Endothelial cell of umbilical vein (primary cell): ENCODE results near the gene KLC4. TPM values are rescaled to one million over a fixed set of nuclear protein-coding genes. Genes with fewer than 3 reads are reported as not detected.

ENCODE experiments used
- BruUV-seq: library from RNA; stranded (reverse); fragments of 400-500 nt; replicated peaks from 2 replicates; lab custom pipeline; 2021; lab: Mats Ljungman, UMichigan
- CTCF ChIA-PET: fragments of 300-600, 350-600 bp; sonication (Branson Sonifier 250); formaldehyde crosslinking; loops from one replicate; lab custom pipeline; 2021; ENCODE audit warnings: antibody characterized with exemption, inconsistent platforms; lab: Charles Lee
- POLR2A ChIA-PET: fragments of 300-600, 350-600 bp; sonication (Branson Sonifier 250); formaldehyde crosslinking; loops from one replicate; lab custom pipeline; 2021; ENCODE audit warnings: antibody characterized with exemption, inconsistent platforms; lab: Charles Lee
- DNase-seq: peaks from one replicate; pipeline ENCODE4 v3.0.0-alpha.2; 2011; ENCODE audit warnings: low read depth, low spot score
- FAIRE-seq: peaks from 2 replicates; lab custom pipeline; 2011; peaks lifted over from hg19 to GRCh38; lab: Jason Lieb, UNC
- H2AFZ ChIP-seq: 2 replicates; pipeline ENCODE4 v1.6.0; 2012; ENCODE audit warnings: low read depth, low read length, control low read depth, inconsistent platforms
- H3K27ac ChIP-seq: 2 replicates; pipeline ENCODE4 v1.5.1; 2011; ENCODE audit warnings: low read depth, mild to moderate bottlenecking, control low read depth, low read length, moderate library complexity; ENCODE audit not compliant: insufficient read depth
- H3K27me3 ChIP-seq, 2 experiments: 2 replicates each; pipeline versions ENCODE4 v1.6.0 to v1.6.1; 2011; ENCODE audit warnings: low read length in 2 of 2, mixed read lengths in 1 of 2; ENCODE audit not compliant: control insufficient read depth in 2 of 2, insufficient read depth in 2 of 2
- H3K36me3 ChIP-seq, 2 experiments: 2 replicates in 1 of 2; 3 replicates in 1 of 2; pipeline ENCODE4 v1.5.1; 2011; ENCODE audit warnings: low read length in 2 of 2, mild to moderate bottlenecking in 1 of 2, moderate library complexity in 1 of 2; ENCODE audit not compliant: control insufficient read depth in 2 of 2, insufficient read depth in 2 of 2; ENCODE audit errors: extremely low read depth in 1 of 2
- H3K4me1 ChIP-seq: 3 replicates; pipeline ENCODE4 v1.5.1; 2011; ENCODE audit warnings: mild to moderate bottlenecking, low read length; ENCODE audit not compliant: control insufficient read depth, insufficient read depth; ENCODE audit errors: extremely low read depth
- H3K4me2 ChIP-seq: 2 replicates; pipeline ENCODE4 v1.6.1; 2011; ENCODE audit warnings: low read length, control low read depth, mixed read lengths; ENCODE audit not compliant: insufficient read depth
- H3K4me3 ChIP-seq, 3 experiments: fragments of 200-600 bp in 1 of 3; sonication (generic), shearing (Covaris generic) in 1 of 3; replicated peaks in 1 of 3; 2 replicates each; pipeline ENCODE4 v1.5.1; 2011 to 2016; ENCODE audit warnings: control low read depth in 3 of 3, low read length in 3 of 3, mild to moderate bottlenecking in 2 of 3, inconsistent platforms in 1 of 3, low read depth in 1 of 3, moderate library complexity in 1 of 3; ENCODE audit not compliant: insufficient read depth in 1 of 3
- H3K79me2 ChIP-seq: 2 replicates; pipeline ENCODE4 v1.6.0; 2012; ENCODE audit warnings: low read length, inconsistent platforms; ENCODE audit not compliant: control insufficient read depth, insufficient read depth
- H3K9ac ChIP-seq: replicated peaks from 2 replicates; pipeline ENCODE3; 2011; ENCODE audit warnings: low read length, control low read depth; ENCODE audit not compliant: insufficient read depth; ENCODE audit errors: extremely low read depth
- H3K9me1 ChIP-seq: replicated peaks from 3 replicates; pipeline ENCODE4 v1.6.0; 2011; ENCODE audit warnings: mild to moderate bottlenecking, low read length; ENCODE audit not compliant: control insufficient read depth, insufficient read depth; ENCODE audit errors: extremely low read depth
- H3K9me3 ChIP-seq: replicated peaks from 2 replicates; pipeline ENCODE4 v1.5.1; 2012; ENCODE audit warnings: low read length, inconsistent platforms; ENCODE audit not compliant: control insufficient read depth, insufficient read depth
- H4K20me1 ChIP-seq: replicated peaks from 2 replicates; pipeline ENCODE3; 2011; ENCODE audit warnings: mild to moderate bottlenecking, low read length; ENCODE audit not compliant: control insufficient read depth, insufficient read depth; ENCODE audit errors: extremely low read depth
- CTCF ChIP-seq, 2 donors: IDR thresholded peaks; 1 replicate in 1 of 2; 2 replicates in 1 of 2; pipeline ENCODE4 v1.5.1; 2011; ENCODE audit warnings: low read length in 2 of 2, mild to moderate bottlenecking in 2 of 2, moderate library complexity in 2 of 2, control low read depth in 1 of 2, inconsistent platforms in 1 of 2, low read depth in 1 of 2; ENCODE audit not compliant: insufficient read depth in 1 of 2; ENCODE audit errors: extremely low read depth in 1 of 2
- EZH2 ChIP-seq: IDR thresholded peaks from 2 replicates; pipeline ENCODE4 v1.6.1; 2012; ENCODE audit warnings: borderline replicate concordance, low read depth, mild to moderate bottlenecking, moderate library complexity, low read length, inconsistent platforms; ENCODE audit not compliant: severe bottlenecking
- FOS ChIP-seq: IDR thresholded peaks from 2 replicates; pipeline ENCODE4 v1.6.1; 2011; ENCODE audit warnings: mild to moderate bottlenecking, low read length, moderate library complexity, borderline replicate concordance; ENCODE audit not compliant: insufficient read depth
- GATA2 ChIP-seq: IDR thresholded peaks from 2 replicates; pipeline ENCODE4 v1.7.0; 2011; ENCODE audit warnings: low read depth, mild to moderate bottlenecking, moderate library complexity, mixed read lengths, low read length; ENCODE audit not compliant: insufficient read length, insufficient read depth
- JUN ChIP-seq: IDR thresholded peaks from 2 replicates; pipeline ENCODE4 v1.6.1; 2011; ENCODE audit warnings: borderline replicate concordance, low read depth; ENCODE audit not compliant: insufficient read length, insufficient read depth
- MAX ChIP-seq: IDR thresholded peaks from 2 replicates; pipeline ENCODE4 v1.6.1; 2011; ENCODE audit not compliant: insufficient read depth, insufficient read length
- MYC ChIP-seq: IDR thresholded peaks from one replicate; pipeline ENCODE4 v1.6.1; 2011; ENCODE audit warnings: mild to moderate bottlenecking, low read depth, low read length
- POLR2A ChIP-seq: IDR thresholded peaks from 2 replicates; pipeline ENCODE4 v1.6.1; 2012; ENCODE audit warnings: low read depth, mild to moderate bottlenecking, control low read depth, low read length
- POLR2AphosphoS5 ChIP-seq: IDR thresholded peaks from 2 replicates; pipeline ENCODE4 v1.6.1; 2012; ENCODE audit warnings: low read depth, mild to moderate bottlenecking, control low read depth, low read length, moderate library complexity; ENCODE audit not compliant: insufficient read depth
- dilution Hi-C: fragments of 300-500 bp; cut with MboI; formaldehyde crosslinking; loops from one replicate; pipeline ENCODE4 v1.15.0; 2019; ENCODE audit warnings: low sequenced_read_pairs; ENCODE audit not compliant: extremely low pct_ligation_motif_present
- intact Hi-C: fragments of 100-400 bp; cut with micrococcal nuclease; formaldehyde crosslinking; loops from one replicate; pipeline ENCODE4 v1.10.0; 2022
- polyA plus RNA-seq, 4 experiments: library from polyadenylated mRNA; depleted of rRNA in 3 of 4; stranded (reverse) in 3 of 4; unstranded in 1 of 4; fragments of >200 nt; gene quantifications; 2 replicates each; pipeline versions ENCODE4 v1.2.1 to v1.2.3, GENCODE V29; 2011 to 2012; ENCODE audit warnings: missing spikeins in 1 of 4
- total RNA-seq: library from RNA; stranded (reverse); gene quantifications from 2 replicates; pipeline ENCODE4 v1.2.3, GENCODE V29; 2021

Gene KLC4
- total and polyA plus RNA-seq, 2 donors (not counting 3 experiments of a cell fraction or from before 2014, with no cell fraction given): 17.7 to 26.8 TPM

- DNase-seq (peak; percentile 40), FAIRE-seq (peak; percentile 15)
- CTCF ChIA-PET: interaction anchor here (0.7 to 4.4 kb wide), 5 partner anchors 20 to 67 kb away, joined by 3 to 22 read pairs (median 3); no protein-coding TSS in a partner anchor
- Histone ChIP-seq H3K4me2 (peak within 1 kb of the TSS; percentile 69), H2AFZ (peak within 1 kb of the TSS; percentile 91), H3K9ac (peak within 1 kb of the TSS; percentile 81), H4K20me1 (no peaks in the 10 kb centered on the region), H3K9me3 (no peaks in the 10 kb centered on the region), H3K4me3 (peak within 1 kb of the TSS; percentile 57 to 88 (median 74)), H3K4me1 (peaks cover 7% of the 10 kb centered on the region), H3K27ac (peak within 1 kb of the TSS; percentile 2), H3K9me1 (no peaks in the 10 kb centered on the region), H3K79me2 (no peaks in the 10 kb centered on the region), H3K36me3 (peaks cover 0 to 8% of the 10 kb centered on the region in 2 experiments), H3K27me3 (peaks cover 0 to 6% of the 10 kb centered on the region in 2 experiments)
- intact Hi-C loops (no loop called here), dilution Hi-C loops (no loop called here)
- BruUV-seq: no TSS peak
- TF ChIP-seq CTCF (IDR thresholded peaks at IDR 0.05; ENCODE audit: extremely low read depth in 1 of 2, insufficient read depth in 1 of 2, low read depth in 1 of 2, low read length in 2 of 2) (no peak), GATA2 (no peak), MYC (no peak), POLR2AphosphoS5 (no peak), EZH2 (no peak), POLR2A (no peak), FOS (no peak), JUN (no peak), MAX (no peak)
- POLR2A ChIA-PET: interaction anchor here (0.5 to 1.5 kb wide), 2 partner anchors 17 to 123 kb away, joined by 3 to 4 read pairs; partner anchors contain the start of genes KLC4 and MRPL2
Observed at GRCh38 chr6:43075670-43076463, 16.4 kb downstream of the KLC4 start, which contains the start of gene PTK7. Gene PTK7, plus strand, starts transcription at chr6:43076314. Its CDS starts 175 bp downstream, at chr6:43076489.
